Activated T-cell treated with anti-CD3 and anti-CD28 coated beads for 48 hours (primary cell): ENCODE measurements around the gene RPTN.

Source experiments
- DNase-seq: peaks from one replicate; pipeline ENCODE4 v3.0.0-alpha.2; 2020; ENCODE audit warnings: low read depth

The RPTN gene

DNA sequence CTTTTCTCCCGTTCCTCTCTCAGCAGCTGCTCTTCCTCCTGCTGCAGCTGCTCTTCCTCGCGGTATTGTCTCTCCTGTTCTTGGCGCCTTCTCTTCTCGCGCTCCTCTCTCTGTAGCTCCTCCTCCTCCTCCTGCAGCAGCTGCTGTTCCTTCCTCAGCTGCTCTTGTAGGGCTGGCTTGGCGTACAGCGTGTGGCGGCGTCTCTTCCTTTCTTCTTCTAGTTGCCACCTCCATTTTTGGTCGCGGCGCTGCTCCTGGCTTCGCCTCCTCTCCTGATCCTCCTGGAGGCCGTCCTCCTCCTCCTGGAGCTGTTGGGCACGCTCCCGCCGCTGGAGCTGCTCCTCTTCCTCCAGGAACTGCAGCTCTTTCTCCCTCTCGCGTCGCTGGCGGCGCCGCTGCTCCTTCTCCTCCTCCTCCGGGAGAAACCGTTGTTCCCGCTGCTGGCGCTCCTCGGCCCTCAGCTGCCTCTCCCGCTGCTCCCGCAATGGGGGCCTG lies 48.6 kb downstream of the RPTN start:
- DNase-seq = no peak

DNA sequence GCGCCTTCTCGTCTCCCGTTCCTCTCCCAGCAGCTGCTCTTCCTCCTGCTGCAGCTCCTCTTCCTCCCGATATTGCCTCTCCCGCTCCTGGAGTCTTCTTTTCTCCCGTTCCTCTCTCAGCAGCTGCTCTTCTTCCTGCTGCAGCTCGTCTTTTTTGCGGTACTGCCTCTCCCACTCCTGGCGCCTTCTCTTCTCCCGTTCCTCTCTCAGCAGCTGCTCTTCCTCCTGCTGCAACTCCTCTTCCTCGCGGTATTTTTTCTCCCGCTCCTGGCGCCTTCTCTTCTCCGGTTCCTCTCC lies 49.1 kb downstream of the RPTN start:
- DNase-seq = no peak

DNA sequence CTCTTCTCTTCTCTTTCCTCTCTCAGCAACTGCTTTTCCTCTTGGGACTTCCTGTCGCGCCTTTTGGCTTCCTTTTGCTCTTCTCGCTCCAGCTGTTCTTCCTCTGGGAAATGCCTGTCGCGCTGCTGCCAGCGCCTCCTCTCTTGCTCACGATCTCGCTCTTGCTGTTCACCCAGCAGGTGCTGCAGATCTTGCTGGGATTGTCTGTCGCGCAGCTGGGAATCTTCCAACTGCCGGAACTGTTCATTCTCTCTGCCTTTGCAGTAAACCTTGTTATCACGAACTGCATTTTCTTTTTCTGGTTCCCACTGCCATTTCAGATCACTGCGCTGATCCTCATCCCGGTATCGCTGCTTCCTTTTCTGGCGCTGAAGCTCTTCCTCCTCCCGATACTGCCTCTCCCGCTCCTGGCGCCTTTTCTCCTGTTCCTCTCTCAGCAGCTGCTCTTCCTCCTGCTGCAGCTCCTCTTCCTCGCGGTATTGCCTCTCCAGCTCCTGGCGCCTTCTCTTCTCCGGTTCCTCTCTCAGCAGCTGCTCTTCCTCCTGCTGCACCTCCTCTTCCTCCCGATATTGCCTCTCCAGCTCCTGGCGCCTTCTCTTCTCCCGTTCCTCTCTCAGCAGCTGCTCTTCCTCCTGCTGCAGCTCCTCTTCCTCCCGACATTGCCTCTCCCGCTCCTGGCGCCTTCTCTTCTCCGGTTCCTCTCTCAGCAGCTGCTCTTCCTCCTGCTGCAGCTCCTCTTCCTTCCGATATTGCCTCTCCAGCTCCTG lies 49.6 kb downstream of the RPTN start:
- no peak for DNase-seq

DNA sequence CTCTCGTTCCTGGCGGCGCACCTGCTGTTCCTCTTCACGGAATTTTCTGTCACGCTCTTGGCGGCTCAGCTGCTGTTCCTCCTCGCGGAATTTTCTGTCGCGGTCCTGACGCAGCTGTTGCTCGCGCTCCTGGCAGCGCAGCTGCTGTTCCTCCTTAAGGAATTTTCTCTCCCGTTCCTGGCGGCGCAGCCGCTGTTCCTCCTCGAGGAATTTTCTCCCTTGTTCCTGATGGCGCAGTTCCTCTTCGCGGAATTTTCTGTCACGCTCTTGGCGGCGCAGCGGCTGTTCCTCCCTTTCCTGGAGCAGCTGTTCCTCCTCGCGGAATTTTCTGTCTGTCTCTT lies 50.2 kb downstream of the RPTN start:
- no peak for DNase-seq

DNA sequence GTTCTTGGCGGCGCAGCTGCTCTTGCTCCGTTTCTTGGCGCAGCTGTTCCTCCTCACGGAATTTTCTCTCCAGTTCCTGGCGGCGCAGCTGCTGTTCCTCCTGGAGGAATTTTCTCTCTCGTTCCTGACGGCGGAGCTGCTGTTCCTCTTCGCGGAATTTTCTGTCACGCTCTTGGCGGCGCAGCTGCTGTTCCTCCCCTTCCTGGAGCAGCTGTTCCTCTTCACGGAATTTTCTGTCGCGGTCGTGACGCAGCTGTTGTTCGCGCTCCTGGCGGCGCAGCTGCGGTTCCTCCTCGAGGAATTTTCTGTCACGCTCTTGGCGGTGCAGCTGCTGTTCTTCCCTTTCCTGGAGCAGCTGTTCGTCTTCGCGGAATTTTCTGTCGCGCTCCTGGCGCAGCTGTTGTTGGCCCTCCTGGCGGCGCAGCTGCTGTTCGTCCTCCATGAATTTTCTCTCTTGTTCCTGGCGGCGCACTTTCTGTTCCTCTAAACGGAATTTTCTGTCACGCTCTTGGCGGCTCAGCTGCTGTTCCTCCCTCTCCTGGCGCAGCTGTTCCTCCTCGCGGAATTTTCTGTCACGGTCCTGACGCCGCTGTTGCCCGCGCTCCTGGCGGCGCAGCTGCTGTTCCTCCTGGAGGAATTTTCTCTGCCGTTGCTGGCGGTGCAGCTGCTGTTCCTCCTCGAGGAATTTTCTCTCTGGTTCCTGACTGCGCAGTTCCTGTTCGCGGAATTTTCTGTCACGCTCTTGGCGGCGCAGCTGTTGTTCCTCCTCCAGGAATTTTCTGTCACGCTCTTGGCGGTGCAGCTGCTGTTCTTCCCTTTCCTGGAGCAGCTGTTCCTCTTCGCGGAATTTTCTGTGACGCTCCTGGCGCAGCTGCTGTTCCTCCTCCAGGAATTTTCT lies 50.8 kb downstream of the RPTN start:
- DNase-seq = no peak

DNA sequence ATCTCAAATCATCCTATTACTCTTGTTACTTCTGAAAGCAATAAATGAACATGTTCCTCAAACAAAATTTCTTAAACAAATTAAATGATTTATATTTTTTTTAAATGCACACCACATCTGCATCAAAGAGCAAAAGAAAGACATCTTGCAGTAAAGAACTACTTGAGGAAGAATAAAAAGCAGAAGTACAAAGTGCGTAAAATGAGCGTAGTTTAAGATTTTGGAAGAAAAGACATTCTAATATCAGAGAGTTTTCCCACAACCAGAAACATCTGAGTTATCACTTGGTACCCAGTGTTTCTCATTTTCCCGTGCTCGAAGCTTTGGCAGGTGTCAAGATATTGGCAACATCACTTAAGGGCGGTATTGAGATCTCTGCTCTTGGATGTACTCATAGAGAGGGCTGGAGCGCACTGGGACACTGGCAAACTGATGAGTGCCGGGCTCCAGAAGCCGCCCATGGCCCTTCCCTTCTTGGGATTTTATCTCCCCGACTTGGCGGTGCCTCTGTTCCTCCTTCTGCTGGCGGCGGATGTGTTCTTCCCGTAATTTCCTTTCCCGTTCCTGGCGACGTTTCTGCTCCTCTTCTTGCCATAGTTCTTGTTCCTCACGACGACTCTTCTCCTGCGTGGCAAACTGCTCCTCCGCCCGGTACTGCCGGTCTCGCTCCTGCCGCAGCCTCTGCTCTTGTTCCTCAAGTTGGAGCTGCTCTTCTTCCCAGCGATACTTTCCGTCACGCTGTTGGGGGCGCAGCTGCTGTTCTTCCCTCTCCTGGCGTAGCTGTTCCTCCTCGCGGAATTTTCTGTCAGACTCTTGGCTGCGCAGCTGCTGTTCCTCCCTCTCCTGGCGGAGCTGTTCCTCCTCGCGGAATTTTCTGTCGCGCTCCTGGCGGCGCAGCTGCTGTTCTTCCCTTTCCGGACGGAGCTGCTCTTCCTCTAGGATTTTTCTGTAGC lies 51.7 kb downstream of the RPTN start:
- no peak for DNase-seq

DNA sequence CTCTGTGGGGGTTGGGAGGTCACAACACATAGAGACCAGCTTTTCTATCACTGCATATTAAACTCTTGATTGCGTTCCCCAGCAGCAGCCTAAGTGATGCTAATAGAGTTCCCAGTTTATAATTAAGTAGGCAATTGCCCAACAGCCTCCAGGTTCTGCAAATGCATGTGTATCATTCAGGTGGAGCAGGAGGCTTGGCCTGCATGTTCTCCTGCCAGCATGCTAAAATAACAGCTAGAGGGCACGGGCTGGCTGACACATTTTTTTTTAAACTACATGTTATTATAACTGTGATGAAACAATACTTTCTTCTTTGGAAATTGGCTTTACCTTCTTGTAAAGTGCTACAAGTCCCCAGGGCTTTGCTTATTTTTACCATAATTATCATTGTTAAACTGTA lies 54.2 kb downstream of the RPTN start:
- no peak for DNase-seq
